Measurements from ENCODE around the gene MOSMO. TPM values are rescaled to one million over a fixed set of nuclear protein-coding genes. Genes with fewer than 3 reads are reported as not detected.

The MOSMO gene
- total and polyA plus RNA-seq, 9 of the 15 experiments (the other 6 are each of a cell fraction or from before 2014, with no cell fraction given) = 1.9 to 13.3 (median 7.7) TPM

- H3K4me3 ChIP-seq = no peak overlapping the region
- H3K27me3 ChIP-seq (ENCODE audit: control insufficient read depth in 2 of 2, insufficient read depth in 2 of 2, low read length in 2 of 2) = no peaks in the 10 kb centered on the region
- TF ChIP-seq ZNF277 (CRISPR knock-in tag; IDR thresholded peaks at IDR 0.05; ENCODE audit: borderline replicate concordance) (no peak), GABPB2 (CRISPR knock-in tag; conservative IDR thresholded peaks at IDR 0.05) (no peak), SUPT5H (IDR thresholded peaks at IDR 0.05) (peak; percentile 45; the same call in 1 of the 2 replicates), ADNP (tag; IDR thresholded peaks at IDR 0.05) (no peak), ELK3 (CRISPR knock-in tag; IDR thresholded peaks at IDR 0.05) (no peak), POLR2A (conservative IDR thresholded peaks at IDR 0.05) (0 out of 2 replicates have a peak, but pooled peaks have one; percentile 42), ZBTB33 (CRISPR knock-in tag; IDR thresholded peaks at IDR 0.05) (no peak), FOXA3 (CRISPR knock-in tag; conservative IDR thresholded peaks at IDR 0.05 in 1 of 2, IDR thresholded peaks at IDR 0.05 in 1 of 2) (no peak), ZNF780A (CRISPR knock-in tag; IDR thresholded peaks at IDR 0.05) (no peak), MAFG (tag; conservative IDR thresholded peaks at IDR 0.05) (no peak), POLR2AphosphoS5 (IDR thresholded peaks at IDR 0.05; ENCODE audit: control insufficient read depth, insufficient read depth, low read depth, low read length) (0 out of 2 replicates have a peak, but pooled peaks have one; percentile 50), U2AF1 (optimal IDR thresholded peaks at IDR 0.05; ENCODE audit: low read depth, low read length) (no peak), ASH1L (IDR thresholded peaks at IDR 0.05; ENCODE audit: borderline replicate concordance, low read depth, partially characterized antibody) (no peak), FIP1L1 (IDR thresholded peaks at IDR 0.05; ENCODE audit: low read depth, low read length, poor library complexity, severe bottlenecking) (no peak), POLR2B (IDR thresholded peaks at IDR 0.05; ENCODE audit: low read depth, partially characterized antibody) (peak; percentile 33), ZNF444 (CRISPR knock-in tag; IDR thresholded peaks at IDR 0.05) (no peak)
- no peak overlapping the region for H2AFZ ChIP-seq (ENCODE audit: low read depth, low read length)
- POLR2A ChIA-PET = interaction anchor here (1.1 kb wide), 1 partner anchor 15 kb away, joined by 3 read pairs; no protein-coding TSS in a partner anchor
- H3K79me2 ChIP-seq (ENCODE audit: control insufficient read depth, insufficient read depth, low read length) = no peaks in the 10 kb centered on the region
- DNase-seq (ENCODE audit: extremely low read depth in 1 of 4, low spot score in 3 of 4) = no peak
- no peaks in the 10 kb centered on the region for H4K20me1 ChIP-seq (replicated peaks; ENCODE audit: control insufficient read depth, insufficient read depth, low read length)
- no peak overlapping the region for H3K4me2 ChIP-seq (ENCODE audit: insufficient read depth, low read length)
- ATAC-seq = no peak
- H3K4me1 ChIP-seq (replicated peaks in 1 of 2; ENCODE audit: control insufficient read depth in 2 of 2, insufficient read depth in 2 of 2, low read length in 2 of 2) = no peaks in the 10 kb centered on the region
- H3K36me3 ChIP-seq (ENCODE audit: control insufficient read depth, insufficient read depth, low read length) = peaks cover 69% of the 10 kb centered on the region
- H3K9me3 ChIP-seq (replicated peaks; ENCODE audit: control insufficient read depth, insufficient read depth, low read depth, low read length) = no peaks in the 10 kb centered on the region
- CTCF ChIA-PET (ENCODE audit: low intra/inter-chr PET ratio) = no interaction called here
- no peaks in the 10 kb centered on the region for H3K9me1 ChIP-seq (ENCODE audit: control insufficient read depth, insufficient read depth, low read length)
- H3K9ac ChIP-seq (ENCODE audit: insufficient read depth in 1 of 2, low read depth in 2 of 2, low read length in 2 of 2) = no peak overlapping the region
- in situ Hi-C loops (cut with MboI) (no loop called here), intact Hi-C loops (cut with micrococcal nuclease) (no loop called here)
- 94% methylated on average over 3 of the region's 3 CpGs for WGBS (ENCODE audit: insufficient coverage, low coverage, missing lambda C conversion rate)
- FAIRE-seq = no peak
- H3K27ac ChIP-seq (ENCODE audit: extremely low read depth, low read depth, low read length) = no peak overlapping the region
- no TSS peak for BruUV-seq (replicated peaks)
These were observed 23.8 kb upstream of the MOSMO start for GRCh38 chr16:21984062-21984461.
